Ovary (tissue), 3 donors: ENCODE measurements around the gene BEST3.

Source experiments
- EP300 ChIP-seq: sonication (generic); formaldehyde crosslinking; IDR thresholded peaks from one replicate; pipeline ENCODE4 v1.6.1; 2017; ENCODE audit warnings: antibody characterized with exemption
- POLR2A ChIP-seq: fragments of 450-650 bp; IDR thresholded peaks from one replicate; pipeline ENCODE4 v1.6.1; 2017; ENCODE audit warnings: antibody characterized with exemption, mild to moderate bottlenecking, moderate library complexity
- TF ChIP-seq, protein P1 (sequence below), 3 donors: fragments of 450-650 bp in 2 of 3; fragments of 200-600 bp in 1 of 3; IDR thresholded peaks; one replicate each; pipeline versions ENCODE4 v1.5.1 to v1.8.0; 2016 to 2022; ENCODE audit warnings: antibody characterized with exemption in 3 of 3, mild to moderate bottlenecking in 1 of 3
- donor health status: DM: no; HTN: no; CAD: no.

DNA sequence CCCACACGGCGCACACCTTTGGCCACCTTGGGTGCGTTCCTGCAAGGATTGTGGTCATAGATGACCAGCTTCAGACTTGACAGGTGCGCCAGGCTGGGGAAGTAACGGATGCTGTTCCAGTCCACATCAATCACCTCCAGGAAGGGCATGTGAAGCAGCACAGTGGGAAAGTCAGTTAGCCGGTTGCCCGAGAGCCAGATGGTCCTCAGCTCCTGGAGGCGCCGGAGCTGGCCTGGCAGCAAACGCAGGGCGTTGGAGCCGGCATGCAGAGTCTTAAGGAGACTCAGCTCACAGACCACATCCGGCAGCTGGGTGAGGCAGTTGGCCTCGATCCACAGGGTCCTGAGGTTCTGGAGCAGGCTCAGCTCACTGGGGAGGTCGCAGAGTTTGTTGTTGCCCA, 89.0 kb downstream of the BEST3 start:
- TF ChIP-seq POLR2A (no peak), EP300 (no peak)
- TF ChIP-seq, protein P1, sequence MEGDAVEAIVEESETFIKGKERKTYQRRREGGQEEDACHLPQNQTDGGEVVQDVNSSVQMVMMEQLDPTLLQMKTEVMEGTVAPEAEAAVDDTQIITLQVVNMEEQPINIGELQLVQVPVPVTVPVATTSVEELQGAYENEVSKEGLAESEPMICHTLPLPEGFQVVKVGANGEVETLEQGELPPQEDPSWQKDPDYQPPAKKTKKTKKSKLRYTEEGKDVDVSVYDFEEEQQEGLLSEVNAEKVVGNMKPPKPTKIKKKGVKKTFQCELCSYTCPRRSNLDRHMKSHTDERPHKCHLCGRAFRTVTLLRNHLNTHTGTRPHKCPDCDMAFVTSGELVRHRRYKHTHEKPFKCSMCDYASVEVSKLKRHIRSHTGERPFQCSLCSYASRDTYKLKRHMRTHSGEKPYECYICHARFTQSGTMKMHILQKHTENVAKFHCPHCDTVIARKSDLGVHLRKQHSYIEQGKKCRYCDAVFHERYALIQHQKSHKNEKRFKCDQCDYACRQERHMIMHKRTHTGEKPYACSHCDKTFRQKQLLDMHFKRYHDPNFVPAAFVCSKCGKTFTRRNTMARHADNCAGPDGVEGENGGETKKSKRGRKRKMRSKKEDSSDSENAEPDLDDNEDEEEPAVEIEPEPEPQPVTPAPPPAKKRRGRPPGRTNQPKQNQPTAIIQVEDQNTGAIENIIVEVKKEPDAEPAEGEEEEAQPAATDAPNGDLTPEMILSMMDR (IDR thresholded peaks at IDR 0.05) = no peak
